ENCODE measurements around the gene LIPI.
A peak's percentile ranks its signal among the peaks of the same experiment; 100 is the strongest.
"Not testable (repeated sequence)": the region's sequence is repeated elsewhere in the genome, so short reads cannot be mapped to it uniquely, and the experiment has no call there.

LIPI gene

GRCh38 chr21:14115646-14116045, 95.1 kb downstream of the LIPI start:
- DNase-seq, result no peak

- no peak for DNase-seq
Observed at GRCh38 chr21:14114251-14114650, 96.5 kb downstream of the LIPI start.

DNA sequence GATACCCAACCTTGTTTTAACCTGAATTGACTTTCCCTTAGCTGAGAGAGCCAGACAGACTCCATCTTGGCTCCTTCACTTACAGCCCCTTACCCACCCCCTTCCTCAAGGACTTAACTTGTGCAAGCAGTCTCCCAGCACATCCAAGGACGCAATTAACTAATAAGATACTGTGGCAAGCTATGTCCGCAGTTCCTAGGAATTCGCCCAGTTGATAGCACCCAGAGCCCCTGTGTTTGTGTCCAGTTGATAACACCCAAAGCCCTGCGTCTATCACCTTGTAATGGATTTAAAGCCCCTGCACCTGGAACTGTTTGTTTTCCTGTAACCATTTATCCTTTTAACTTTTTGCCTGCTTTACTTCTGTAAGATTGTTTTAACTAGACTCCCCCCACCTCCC, 106.2 kb downstream of the LIPI start:
- not testable (repeated sequence) for DNase-seq

GRCh38 chr21:14099570-14099969, 111.2 kb downstream of the LIPI start:
- DNase-seq, result no peak

DNA sequence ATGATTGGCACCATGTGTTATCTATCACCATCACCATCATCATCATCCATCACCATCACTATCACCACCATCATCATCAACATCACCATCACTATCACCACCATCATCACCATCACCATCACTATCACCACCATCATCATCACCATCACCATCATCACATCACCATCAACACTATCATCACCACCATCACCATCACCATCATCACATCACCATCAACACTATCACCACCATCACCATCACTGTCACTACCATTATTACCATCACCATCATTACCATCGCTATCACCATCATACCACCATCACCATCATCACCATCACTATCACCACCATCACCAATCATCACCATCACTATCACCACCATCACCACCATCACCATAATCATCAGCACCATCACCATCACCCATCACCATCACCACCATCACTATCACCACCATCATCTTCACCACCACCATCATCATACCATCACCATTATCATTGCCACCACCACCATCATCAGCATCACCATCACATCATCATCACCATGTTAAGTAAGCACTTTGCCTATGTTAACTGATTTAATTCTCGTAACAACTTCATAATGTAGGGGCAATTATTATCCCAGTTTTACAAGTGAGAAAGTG, 112.8 kb downstream of the LIPI start:
- DNase-seq, result no peak

DNA sequence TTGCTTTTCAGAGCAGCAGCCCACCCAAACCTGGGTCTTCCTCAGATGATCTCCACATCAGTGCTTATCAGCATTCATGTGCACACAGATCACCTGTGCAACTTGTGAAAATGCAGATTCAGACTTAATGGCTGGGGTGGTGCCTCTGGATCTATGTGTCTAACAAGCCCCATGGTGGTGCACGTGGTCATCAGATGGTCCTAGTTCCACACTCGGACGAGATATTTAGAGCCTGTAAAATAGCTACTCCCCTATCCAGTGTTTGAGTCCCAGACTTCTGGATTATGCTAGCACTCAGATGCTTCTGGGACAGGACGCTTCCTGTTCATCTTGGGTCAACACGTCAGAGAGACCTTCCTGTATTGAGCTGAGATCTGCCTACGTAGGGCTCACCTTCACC, 114.2 kb downstream of the LIPI start:
- no peak for DNase-seq

GRCh38 chr21:14096172-14096571, 114.6 kb downstream of the LIPI start:
- DNase-seq, result no peak

DNA sequence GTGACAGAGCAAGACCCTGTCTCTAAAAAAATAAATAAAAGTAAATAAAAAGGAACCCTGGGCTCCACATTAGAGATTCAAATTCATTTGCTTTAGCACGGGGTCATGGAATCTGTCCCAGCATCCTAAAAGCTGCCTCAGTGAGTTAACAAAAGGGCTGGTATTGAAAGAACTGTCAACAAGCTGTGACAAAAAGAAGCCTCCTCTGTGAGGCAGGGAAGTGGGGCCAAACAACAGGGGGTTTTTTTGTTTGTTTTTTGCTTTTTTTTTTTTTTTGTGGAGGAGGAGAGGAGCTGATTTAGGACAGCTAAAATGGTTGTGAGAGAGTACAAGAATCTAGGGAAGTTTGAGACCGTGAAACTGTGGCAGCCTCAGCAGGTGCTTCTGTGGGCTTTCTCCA, 115.7 kb downstream of the LIPI start:
- DNase-seq, result no peak

GRCh38 chr21:14092834-14093560, 117.8 kb downstream of the LIPI start:
- DNase-seq, result no peak

- DNase-seq, result peak; percentile 0 to 6
Observed at GRCh38 chr21:14090184-14090583, 120.6 kb downstream of the LIPI start.

GRCh38 chr21:14088391-14088790, 122.4 kb downstream of the LIPI start:
- DNase-seq, result no peak

- DNase-seq, result no peak
Observed at GRCh38 chr21:14086553-14086952, 124.2 kb downstream of the LIPI start.

DNA sequence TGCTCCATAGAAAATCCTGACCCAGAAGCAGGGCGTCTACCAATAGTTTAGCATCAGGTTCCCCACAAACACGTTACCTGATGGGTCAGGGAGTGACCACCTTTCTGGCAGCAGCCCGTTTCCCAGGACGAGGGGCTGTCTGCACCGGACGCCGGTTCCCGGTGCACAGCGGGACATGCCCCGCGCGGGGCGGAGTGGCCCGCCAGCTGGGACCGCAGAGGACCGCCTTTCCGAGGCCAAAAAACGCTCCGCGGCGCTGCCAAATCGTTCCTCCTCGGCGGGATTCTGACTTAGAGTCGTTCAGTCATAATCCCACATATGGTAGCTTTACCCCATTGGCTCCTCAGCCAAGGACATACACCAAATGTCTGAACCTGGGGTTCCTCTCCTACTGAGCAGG, 126.1 kb downstream of the LIPI start:
- no peak for DNase-seq

DNA sequence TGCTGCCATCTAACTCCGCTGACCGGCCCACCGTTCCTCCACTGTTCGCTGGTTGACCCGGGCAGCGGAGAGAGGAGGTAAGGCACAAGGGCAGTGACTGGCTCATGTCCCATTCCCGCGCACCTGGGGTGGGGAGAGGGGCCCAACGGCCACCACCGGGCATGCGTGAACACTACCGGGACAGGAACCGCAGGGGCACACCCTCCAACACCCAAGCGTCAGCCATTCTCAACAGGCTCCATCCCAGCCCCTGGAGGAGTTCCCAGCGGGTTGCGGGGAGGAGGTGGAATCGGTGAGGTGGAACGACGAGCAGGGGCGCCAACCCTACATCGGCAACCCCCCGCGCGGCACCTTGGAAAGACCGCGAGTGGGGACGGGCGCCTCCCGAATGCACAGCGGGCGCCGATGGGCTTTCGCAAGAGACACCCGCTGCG, 126.7 kb downstream of the LIPI start:
- no peak for DNase-seq

DNA sequence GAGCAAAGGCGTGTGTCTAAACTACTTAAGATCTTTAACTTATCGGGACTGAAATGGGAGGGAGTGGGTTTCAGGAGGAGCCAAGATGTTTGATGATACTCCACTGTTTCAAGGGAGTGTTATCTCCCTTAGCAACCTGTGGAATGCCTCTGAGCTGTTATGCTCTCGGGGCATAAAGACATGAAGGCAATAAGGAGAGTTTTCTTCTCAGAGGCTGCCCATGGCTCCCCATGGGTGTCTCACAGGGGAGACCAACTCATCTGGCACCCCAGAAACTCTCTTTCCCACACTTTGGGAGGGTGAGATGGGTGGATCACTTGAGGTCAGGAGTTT, 130.0 kb downstream of the LIPI start:
- DNase-seq, result no peak

GRCh38 chr21:14080040-14080763, 130.6 kb downstream of the LIPI start:
- DNase-seq, result no peak

GRCh38 chr21:14078746-14079375, 131.9 kb downstream of the LIPI start:
- no peak for DNase-seq

DNA sequence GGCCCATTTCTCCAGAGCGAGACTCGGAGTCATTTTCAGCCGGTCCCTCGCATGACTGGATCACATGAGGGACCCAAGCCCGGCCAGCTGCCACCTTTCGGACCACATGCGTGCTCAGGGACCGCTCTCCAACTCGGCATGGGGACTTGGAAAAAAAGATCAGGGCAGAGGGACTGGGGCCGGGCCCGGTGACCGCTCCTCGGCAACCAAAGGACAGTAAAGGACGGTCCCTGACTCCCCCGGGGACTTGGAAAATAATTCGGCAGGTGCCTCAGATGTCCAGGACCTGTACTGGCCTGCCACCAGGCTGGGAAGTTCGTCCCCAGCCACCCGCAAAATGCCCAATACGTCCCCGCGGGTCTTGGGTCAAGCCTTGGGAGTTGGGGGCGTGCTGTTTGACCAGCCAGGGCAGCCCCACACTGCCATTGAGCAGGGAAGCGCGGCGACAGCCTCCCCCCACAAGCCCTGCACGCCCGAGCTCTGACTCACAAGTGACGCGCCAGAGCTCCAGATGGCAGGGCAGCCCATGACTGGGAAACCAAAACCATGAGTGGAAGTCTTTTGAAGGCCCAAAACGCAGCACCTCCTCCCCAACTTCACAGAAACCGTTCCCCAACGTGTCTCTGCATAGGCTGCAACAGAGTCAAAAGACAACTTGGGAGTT, 134.5 kb downstream of the LIPI start:
- no peak for DNase-seq

DNA sequence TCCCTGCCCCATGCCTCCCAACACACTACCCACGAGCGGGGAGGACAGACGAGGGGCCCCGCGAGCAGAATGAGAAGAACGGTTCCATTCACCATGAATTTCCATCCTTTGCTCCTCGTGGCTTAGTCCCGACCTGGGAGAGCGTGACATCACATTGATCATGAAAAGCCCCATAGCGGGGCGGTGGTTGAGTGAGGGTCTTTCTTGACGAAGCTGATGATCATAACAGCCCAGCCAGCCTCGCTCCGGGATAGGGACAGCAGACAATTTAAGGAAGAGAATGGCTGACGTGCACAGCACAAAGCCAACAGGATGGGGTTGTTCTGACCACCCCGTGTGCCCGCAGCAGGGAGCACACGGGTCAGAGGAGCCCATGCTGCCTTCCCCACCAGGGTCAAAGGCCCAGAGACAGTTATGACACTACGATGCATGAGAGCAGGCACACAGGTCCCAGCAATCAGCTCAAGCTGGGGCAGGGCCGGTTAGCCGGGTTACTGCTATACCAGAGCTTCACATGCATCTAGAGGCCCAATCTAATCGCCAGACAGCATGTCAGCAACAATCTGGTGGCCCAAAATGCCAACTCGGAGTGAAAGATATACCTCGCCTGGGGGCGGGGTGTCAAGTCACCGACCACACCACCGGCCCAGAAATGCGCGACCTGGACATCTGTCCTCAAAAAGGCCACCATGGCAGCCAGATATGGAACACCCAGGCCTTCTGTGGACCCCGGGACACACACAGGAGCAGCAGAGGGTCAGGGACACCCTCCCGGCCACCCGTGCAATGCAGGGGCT, 135.2 kb downstream of the LIPI start:
- DNase-seq, result no peak

DNA sequence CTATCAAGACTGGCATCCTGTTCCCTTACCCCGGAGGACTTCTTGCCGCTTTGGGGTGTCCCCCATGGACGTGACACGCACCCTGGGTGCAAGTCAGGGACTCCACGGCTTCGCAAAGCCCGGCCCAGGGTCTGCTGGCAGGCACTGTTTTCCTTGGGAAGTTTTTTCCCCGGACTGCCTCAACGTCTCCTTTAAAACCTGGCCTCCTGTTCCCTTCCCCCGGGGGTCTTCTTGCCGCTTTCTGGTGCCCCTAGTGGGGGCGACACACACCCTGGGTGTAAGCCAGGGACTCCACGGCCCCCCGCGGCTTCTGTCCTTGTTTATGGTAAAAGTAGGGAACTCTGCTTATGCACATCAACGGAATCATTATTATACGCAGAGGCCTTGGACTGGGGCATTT, 136.6 kb downstream of the LIPI start:
- no peak for DNase-seq

DNA sequence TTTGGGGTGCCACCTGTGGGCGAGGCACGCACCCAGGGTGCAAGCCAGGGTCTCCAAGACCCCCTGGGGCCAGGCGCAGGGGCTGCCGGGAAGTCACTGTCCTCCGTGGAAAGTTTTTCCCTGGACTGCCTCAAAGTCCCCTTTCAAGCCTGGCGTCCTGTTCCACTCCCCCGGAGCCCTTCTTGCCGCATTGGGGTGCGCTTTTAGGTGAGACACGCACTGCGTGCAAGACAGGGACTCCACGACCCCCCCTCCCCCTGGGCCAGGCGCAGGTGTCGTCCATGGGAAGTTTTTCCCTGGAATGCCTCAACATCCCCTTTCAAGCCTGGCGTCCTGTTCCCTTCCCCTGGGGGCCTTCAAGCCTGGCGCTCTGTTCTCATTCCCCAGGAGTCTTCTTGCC, 137.1 kb downstream of the LIPI start:
- no peak for DNase-seq

GRCh38 chr21:14072761-14073535, 137.8 kb downstream of the LIPI start:
- DNase-seq, result no peak

Measured in NCI-H2081 (cell line).